T-helper 1 cell treated with Interleukin-12 subunit alpha and Interleukin-12 subunit beta and Interleukin-4 antibody, amounts not matched to agents 30 ng/mL and 1 ng/mL, for 36 hours (primary cell): ENCODE results near the gene ADH4. TPM values are rescaled to one million over a fixed set of nuclear protein-coding genes. Genes with fewer than 3 reads are reported as not detected.
"Not testable (repeated sequence)": the region's sequence is repeated elsewhere in the genome, so short reads cannot be mapped to it uniquely, and the experiment has no call there.

Experiments
- intact Hi-C: fragments of 100-400 bp; cut with micrococcal nuclease; formaldehyde crosslinking; loops from one replicate; pipeline ENCODE4 v1.15.1; 2024
- total RNA-seq: library from RNA; stranded (reverse); gene quantifications from 2 replicates; pipeline ENCODE4 v1.2.3, GENCODE V29; 2022

Gene ADH4
- not detected in 2 replicates for total RNA-seq

GRCh38 chr4:99144070-99144469, at the start of gene ADH4:
Gene ADH4 (minus strand): TSS chr4:99144297. CDS start chr4:99144222, 75 bp downstream.
- intact Hi-C loops: no loop called here

GRCh38 chr4:99190336-99190735, 46.2 kb upstream of the ADH4 start:
- intact Hi-C loops: no loop called here

GRCh38 chr4:99189900-99190299, 45.8 kb upstream of the ADH4 start:
- intact Hi-C loops: not testable (repeated sequence)

DNA sequence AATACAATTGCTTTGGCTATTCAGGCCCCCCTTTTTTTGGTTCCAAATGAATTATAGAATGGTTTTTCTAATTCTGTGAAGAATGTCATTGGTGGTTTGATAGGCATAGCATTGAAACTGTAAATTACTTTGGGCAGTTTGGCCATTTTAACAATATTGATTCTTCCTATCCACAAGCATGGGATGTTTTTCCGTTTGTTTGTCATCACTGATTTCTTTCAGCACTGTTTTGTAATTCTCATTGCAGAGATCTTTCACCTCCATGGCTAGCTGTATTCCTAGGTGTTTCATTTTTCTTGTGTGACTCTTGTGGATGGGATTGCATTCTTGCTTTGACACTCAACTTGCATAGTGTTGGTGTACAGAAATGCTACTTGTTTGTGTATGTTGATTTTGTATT, 41.9 kb upstream of the ADH4 start:
- intact Hi-C loops: no loop called here

GRCh38 chr4:99185581-99185980, 41.5 kb upstream of the ADH4 start:
- intact Hi-C loops: no loop called here

GRCh38 chr4:99180382-99181070, 36.4 kb upstream of the ADH4 start:
- intact Hi-C loops: no loop called here

DNA sequence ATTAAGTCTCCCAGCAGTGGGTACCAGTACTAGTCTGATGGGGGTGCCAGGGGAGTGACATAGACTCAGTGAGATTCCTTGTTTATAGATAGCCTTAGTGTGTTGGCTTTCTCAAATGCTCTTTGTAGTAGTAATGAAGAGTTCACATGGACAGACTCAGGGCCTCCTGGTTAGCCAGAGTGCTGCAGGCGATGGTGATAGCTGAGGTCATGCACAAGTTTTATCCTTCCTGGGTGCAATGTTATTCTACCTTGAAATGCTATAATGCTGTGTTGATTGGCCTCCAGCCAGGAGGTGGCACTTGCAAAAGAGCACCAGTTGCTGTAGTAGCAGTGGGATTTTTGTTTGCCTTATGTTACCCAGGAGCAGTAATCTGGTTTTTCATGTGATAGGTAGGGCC, 35.5 kb upstream of the ADH4 start:
- intact Hi-C loops: no loop called here

GRCh38 chr4:99179178-99179577, 35.1 kb upstream of the ADH4 start:
- intact Hi-C loops: no loop called here

DNA sequence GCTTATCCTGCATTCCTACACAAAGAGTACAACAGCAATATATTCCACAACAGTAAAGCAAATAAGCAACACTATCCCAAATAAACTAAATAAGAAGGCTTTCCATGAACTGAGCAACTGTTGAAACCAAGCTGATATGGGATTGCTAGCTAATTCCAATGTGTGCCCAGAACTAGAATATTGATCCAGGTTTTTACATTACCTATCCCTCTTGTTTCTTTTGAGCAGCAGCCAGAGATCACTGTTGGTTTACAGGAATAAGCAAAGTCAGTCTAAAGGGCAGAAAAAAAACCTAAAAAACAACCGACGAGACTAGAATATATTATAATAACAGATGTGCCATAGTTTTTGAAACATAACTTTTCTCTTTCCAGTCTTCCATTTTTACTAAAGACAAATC, 22.4 kb upstream of the ADH4 start:
- intact Hi-C loops: no loop called here

DNA sequence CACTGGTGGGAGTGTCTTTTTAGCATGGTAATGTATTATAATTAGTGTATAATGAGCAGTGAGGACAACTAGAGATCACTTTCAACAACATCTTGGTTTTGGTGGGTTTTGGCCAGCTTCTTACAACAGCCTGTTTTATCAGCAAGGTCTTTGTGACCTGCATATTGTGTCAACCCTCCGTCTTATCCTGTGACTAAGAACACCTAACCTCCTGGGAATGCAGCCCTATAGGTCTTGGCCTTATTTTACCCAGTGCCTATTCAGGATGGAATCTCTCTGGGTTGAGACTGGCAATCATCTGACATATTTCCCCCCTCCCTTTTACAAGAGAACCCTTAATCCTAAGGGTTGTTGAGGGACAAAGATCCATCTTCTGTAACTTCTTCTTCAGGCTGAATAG, 21.9 kb upstream of the ADH4 start:
- intact Hi-C loops: no loop called here

GRCh38 chr4:99161373-99162099, 17.4 kb upstream of the ADH4 start:
- intact Hi-C loops: no loop called here

GRCh38 chr4:99159699-99160098, 15.6 kb upstream of the ADH4 start:
- intact Hi-C loops: no loop called here

DNA sequence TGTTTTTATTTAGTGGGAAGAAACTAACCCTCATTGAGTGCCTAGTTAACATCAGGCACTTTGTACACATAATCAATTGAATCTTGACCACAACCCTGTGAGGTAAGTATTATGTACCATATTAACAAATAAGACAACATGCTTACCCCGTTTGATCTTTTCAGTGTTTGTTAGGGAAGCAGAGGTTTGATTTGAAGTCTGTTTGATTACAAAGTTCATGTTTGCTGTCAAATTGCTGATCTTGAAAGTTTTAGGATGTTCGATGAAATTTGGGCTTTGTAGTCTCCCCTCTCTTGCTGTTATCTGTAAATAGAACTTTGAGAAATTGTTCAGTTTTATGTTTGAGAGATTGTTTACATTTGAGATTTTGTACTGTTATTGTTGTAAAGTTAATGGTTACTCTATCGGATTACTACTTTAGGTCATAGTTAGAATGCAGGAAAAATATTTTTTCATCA, 13.4 kb upstream of the ADH4 start:
- intact Hi-C loops: no loop called here

DNA sequence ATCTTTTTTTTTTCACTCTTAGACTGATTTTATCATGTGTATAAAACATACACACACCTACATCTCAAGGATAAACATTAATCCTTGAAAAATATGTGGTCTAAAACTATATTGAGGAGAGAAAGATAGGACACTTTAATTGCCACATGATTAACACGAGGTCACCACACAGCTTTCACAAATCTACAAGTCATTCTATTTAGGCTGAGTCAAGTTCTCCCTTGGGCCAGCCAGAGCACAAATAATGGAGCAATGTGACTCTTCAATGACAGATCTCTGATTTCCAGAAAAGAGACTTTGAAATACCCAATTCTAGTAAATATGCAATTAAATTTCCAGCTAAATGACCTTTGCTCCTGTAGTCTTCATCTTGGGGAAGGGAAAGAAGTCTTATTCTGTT, 12.9 kb upstream of the ADH4 start:
- intact Hi-C loops: no loop called here

DNA sequence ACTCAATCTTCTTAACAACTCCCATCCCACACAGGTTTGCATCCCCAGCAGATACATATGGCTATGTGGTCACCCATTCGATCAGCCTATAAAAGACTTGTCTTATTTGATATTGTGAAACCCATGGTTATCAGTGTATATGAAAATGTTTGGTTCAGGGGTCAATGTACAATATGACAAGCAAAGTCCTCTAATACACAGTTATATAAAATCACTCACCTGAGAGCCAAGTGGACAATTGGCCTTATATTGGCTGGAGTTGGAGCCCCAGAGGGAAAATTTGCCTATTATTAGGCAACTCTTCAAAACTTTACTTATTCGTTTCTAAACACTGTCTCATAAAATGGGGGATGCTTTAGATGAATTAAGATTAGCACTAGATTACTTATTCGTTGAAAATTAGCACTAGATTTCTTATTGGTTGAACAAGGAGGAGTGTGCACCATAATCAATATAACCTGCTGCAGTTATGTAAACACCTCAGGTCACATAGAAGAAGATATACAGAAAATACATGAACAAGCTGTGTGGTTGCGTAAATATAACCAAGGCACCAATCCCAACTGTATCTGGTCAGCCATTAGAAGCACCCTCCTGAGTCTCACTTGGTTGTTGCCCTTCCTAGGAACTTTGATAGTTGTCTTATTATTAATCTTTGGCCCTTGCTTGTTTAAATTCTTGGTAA, 10.7 kb upstream of the ADH4 start:
- intact Hi-C loops: no loop called here

GRCh38 chr4:99151995-99152394, 7.9 kb upstream of the ADH4 start:
- intact Hi-C loops: no loop called here

DNA sequence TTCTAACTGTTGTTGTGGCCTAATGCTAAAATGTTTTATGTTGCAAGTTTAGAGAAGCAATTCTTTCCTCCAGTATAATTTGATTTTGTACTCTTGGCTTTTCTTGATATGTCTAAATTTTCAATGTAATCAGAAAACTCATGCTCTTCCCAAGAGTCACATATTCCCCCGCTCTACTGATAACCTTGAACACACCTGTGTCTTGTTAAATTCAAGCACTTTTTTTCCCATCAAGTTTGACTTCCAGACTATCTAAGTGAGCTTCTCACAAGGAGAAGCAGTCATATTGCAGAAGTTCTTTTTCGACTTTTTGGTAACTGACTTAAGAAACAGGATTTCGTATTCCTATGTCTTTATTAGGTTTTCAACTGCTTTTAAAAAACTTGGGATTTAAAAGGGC, 7.4 kb upstream of the ADH4 start:
- intact Hi-C loops: no loop called here

- intact Hi-C loops: no loop called here
Observed at GRCh38 chr4:99149426-99150019, 5.4 kb upstream of the ADH4 start.

- intact Hi-C loops: no loop called here
Observed at GRCh38 chr4:99148550-99148949, 4.5 kb upstream of the ADH4 start.

GRCh38 chr4:99144587-99144986, 490 bp upstream of the ADH4 start:
- intact Hi-C loops: no loop called here

GRCh38 chr4:99136329-99136728, 7.8 kb downstream of the ADH4 start:
- intact Hi-C loops: no loop called here

GRCh38 chr4:99135541-99136162, 8.4 kb downstream of the ADH4 start:
- intact Hi-C loops: no loop called here
